IMR-90 (cell line): ENCODE results near the gene WDR6. TPM values are rescaled to one million over a fixed set of nuclear protein-coding genes. Genes with fewer than 3 reads are reported as not detected.

Source experiments
- ATAC-seq: fragments of 200-7000 bp; cut with Tn5 transposase; 2 replicates; pipeline ENCODE4 v1.9.1; 2020; ENCODE audit warnings: low read depth, mild to moderate bottlenecking, moderate library complexity
- BruUV-seq: library from RNA; stranded (reverse); fragments of 400-500 nt; replicated peaks from 2 replicates; lab custom pipeline; 2021; lab: Mats Ljungman, UMichigan
- CTCF ChIA-PET: fragments of 300-600 bp; formaldehyde crosslinking; extraction: SDS; loops from one replicate; lab custom pipeline; 2021; ENCODE audit warnings: antibody characterized with exemption; lab: Yijun Ruan, JAX
- POLR2A ChIA-PET: fragments of 300-600 bp; sonication (Branson Sonifier 250); formaldehyde crosslinking; loops from one replicate; lab custom pipeline; 2022; ENCODE audit warnings: antibody characterized with exemption; ENCODE audit not compliant: unreplicated experiment; lab: Charles Lee
- DNase-seq: peaks from one replicate; pipeline ENCODE4 v3.0.0; 2013
- H2AFZ ChIP-seq: replicated peaks from 2 replicates; pipeline ENCODE3; 2013; ENCODE audit warnings: low read length, mild to moderate bottlenecking; ENCODE audit not compliant: poor library complexity
- H2AK5ac ChIP-seq: 2 replicates; pipeline ENCODE4 v1.6.1; 2013; ENCODE audit warnings: low read depth, low read length, inconsistent platforms
- H2AK9ac ChIP-seq: replicated peaks from 2 replicates; pipeline ENCODE3; 2013; ENCODE audit warnings: mild to moderate bottlenecking, low read depth, low read length, moderate library complexity; ENCODE audit not compliant: poor library complexity
- H2BK120ac ChIP-seq: 2 replicates; pipeline ENCODE4 v1.6.1; 2013; ENCODE audit warnings: low read depth, low read length, inconsistent platforms
- H2BK15ac ChIP-seq: 3 replicates; pipeline ENCODE4 v1.6.1; 2013; ENCODE audit warnings: low read depth, low read length, inconsistent platforms
- H2BK20ac ChIP-seq: 2 replicates; pipeline ENCODE4 v1.6.1; 2013; ENCODE audit warnings: low read depth, mild to moderate bottlenecking, inconsistent platforms, low read length, moderate library complexity
- H2BK5ac ChIP-seq: 2 replicates; pipeline ENCODE4 v1.6.1; 2013; ENCODE audit warnings: mild to moderate bottlenecking, low read depth, low read length, inconsistent platforms; ENCODE audit not compliant: poor library complexity, severe bottlenecking
- H3K14ac ChIP-seq: replicated peaks from 2 replicates; pipeline ENCODE4 v1.6.1; 2013; ENCODE audit warnings: low read depth, low read length, inconsistent platforms
- H3K18ac ChIP-seq: 2 replicates; pipeline ENCODE4 v1.6.1; 2013; ENCODE audit warnings: low read depth, low read length, control low read depth
- H3K23ac ChIP-seq: 2 replicates; pipeline ENCODE4 v1.6.1; 2013; ENCODE audit warnings: low read depth, low read length, inconsistent platforms
- H3K27ac ChIP-seq: 2 replicates; pipeline ENCODE4 v1.5.1; 2013; ENCODE audit warnings: mild to moderate bottlenecking, control low read depth, low read length; ENCODE audit not compliant: insufficient read depth
- H3K27me3 ChIP-seq: 2 replicates; pipeline ENCODE4 v1.6.1; 2013; ENCODE audit warnings: low read length; ENCODE audit not compliant: control insufficient read depth, insufficient read depth
- H3K36me3 ChIP-seq: 2 replicates; pipeline ENCODE4 v1.6.1; 2013; ENCODE audit warnings: low read length, mixed read lengths; ENCODE audit not compliant: control insufficient read depth, insufficient read depth
- H3K4ac ChIP-seq: 2 replicates; pipeline ENCODE4 v1.6.1; 2013; ENCODE audit warnings: low read depth, low read length, inconsistent platforms
- H3K4me1 ChIP-seq: 2 replicates; pipeline ENCODE4 v1.6.1; 2013; ENCODE audit warnings: low read length, mixed read lengths; ENCODE audit not compliant: control insufficient read depth, insufficient read depth
- H3K4me2 ChIP-seq: 2 replicates; pipeline ENCODE4 v1.6.1; 2013; ENCODE audit warnings: low read depth, mild to moderate bottlenecking, control low read depth, low read length, moderate library complexity
- H3K4me3 ChIP-seq: 2 replicates; pipeline ENCODE4 v1.5.1; 2013; ENCODE audit warnings: low read depth, mild to moderate bottlenecking, control low read depth, low read length, moderate library complexity; ENCODE audit not compliant: insufficient read depth
- H3K56ac ChIP-seq: 2 replicates; pipeline ENCODE4 v1.6.1; 2013; ENCODE audit warnings: low read length, inconsistent platforms; ENCODE audit not compliant: insufficient read depth; ENCODE audit errors: extremely low read depth
- H3K79me1 ChIP-seq, 2 experiments: 2 replicates each; pipeline ENCODE4 v1.6.1; 2013; ENCODE audit warnings: low read length in 2 of 2, inconsistent platforms in 1 of 2, low read depth in 1 of 2
- H3K9ac ChIP-seq: 2 replicates; pipeline ENCODE4 v1.6.1; 2013; ENCODE audit warnings: low read depth, low read length, control low read depth
- H3K9me1 ChIP-seq: 2 replicates; pipeline ENCODE4 v1.6.1; 2013; ENCODE audit warnings: low read length, inconsistent platforms; ENCODE audit not compliant: insufficient read depth
- H3K9me3 ChIP-seq: 2 replicates; pipeline ENCODE4 v1.6.1; 2013; ENCODE audit warnings: low read length; ENCODE audit not compliant: control insufficient read depth, insufficient read depth
- H4K20me1 ChIP-seq: 2 replicates; pipeline ENCODE4 v1.6.1; 2013; ENCODE audit warnings: low read length, inconsistent platforms; ENCODE audit not compliant: insufficient read depth
- H4K5ac ChIP-seq: 2 replicates; pipeline ENCODE4 v1.6.1; 2013; ENCODE audit warnings: mild to moderate bottlenecking, low read depth, low read length, control low read depth
- H4K8ac ChIP-seq, 2 experiments: 2 replicates each; pipeline ENCODE4 v1.6.1; 2013; ENCODE audit warnings: low read depth in 2 of 2, low read length in 2 of 2, control low read depth in 1 of 2, inconsistent platforms in 1 of 2
- H4K91ac ChIP-seq: 2 replicates; pipeline ENCODE4 v1.6.1; 2013; ENCODE audit warnings: low read depth, low read length, inconsistent platforms; ENCODE audit not compliant: insufficient read depth
- MAFK ChIP-seq: IDR thresholded peaks from 2 replicates; pipeline ENCODE4 v1.6.1; 2012; ENCODE audit warnings: low read depth, low read length, improper control_type of control experiment
- MAZ ChIP-seq: IDR thresholded peaks from 2 replicates; pipeline ENCODE4 v1.6.1; 2012; ENCODE audit warnings: low read depth, mild to moderate bottlenecking, low read length, improper control_type of control experiment, moderate library complexity, borderline replicate concordance
- MXI1 ChIP-seq: IDR thresholded peaks from 2 replicates; pipeline ENCODE4 v1.6.1; 2012; ENCODE audit warnings: low read depth, mild to moderate bottlenecking, low read length, moderate library complexity, borderline replicate concordance
- POLR2A ChIP-seq: IDR thresholded peaks from 2 replicates; pipeline ENCODE4 v1.6.1; 2012; ENCODE audit warnings: mild to moderate bottlenecking, low read depth, low read length
- WGBS, 2 experiments: methylation state at CpG; one replicate each; pipeline versions ENCODE4 v1.1.5 to v1.1.7; 2013; ENCODE audit warnings: missing lambda C conversion rate in 2 of 2; ENCODE audit not compliant: insufficient read length in 1 of 2; ENCODE audit errors: extremely low coverage in 2 of 2; 5-methylcytosine and 5-hydroxymethylcytosine counted together
- dilution Hi-C: fragments of 300-500 bp; cut with HindIII; formaldehyde crosslinking; loops from one replicate; pipeline ENCODE4 v1.14.3; 2018; ENCODE audit warnings: low sequenced_read_pairs; ENCODE audit not compliant: unreplicated experiment
- in situ Hi-C: fragments of 300-500 bp; cut with MboI; formaldehyde crosslinking; loops from 3 replicates; pipeline ENCODE4 v1.14.3; 2019; ENCODE audit warnings: low sequenced_read_pairs, inconsistent platforms, mixed read lengths
- intact Hi-C: fragments of 100-400 bp; cut with micrococcal nuclease; formaldehyde crosslinking; loops from 2 replicates; pipeline ENCODE4 v1.10.0; 2022
- polyA plus RNA-seq, 3 experiments: library from polyadenylated mRNA; depleted of rRNA; stranded (reverse); fragments of >200 nt; gene quantifications; 2 replicates each; pipeline ENCODE4 v1.2.3, GENCODE V29; 2012; ENCODE audit warnings: low replicate concordance in 1 of 3
- total RNA-seq: library from RNA; depleted of rRNA; stranded (reverse); fragments of >200 nt; gene quantifications from 2 replicates; pipeline ENCODE4 v1.2.3, GENCODE V29; 2012

Gene WDR6
- total and polyA plus RNA-seq, 2 of the 4 experiments (the other 2 are of a cell fraction), result 60.9 to 160 TPM

DNA sequence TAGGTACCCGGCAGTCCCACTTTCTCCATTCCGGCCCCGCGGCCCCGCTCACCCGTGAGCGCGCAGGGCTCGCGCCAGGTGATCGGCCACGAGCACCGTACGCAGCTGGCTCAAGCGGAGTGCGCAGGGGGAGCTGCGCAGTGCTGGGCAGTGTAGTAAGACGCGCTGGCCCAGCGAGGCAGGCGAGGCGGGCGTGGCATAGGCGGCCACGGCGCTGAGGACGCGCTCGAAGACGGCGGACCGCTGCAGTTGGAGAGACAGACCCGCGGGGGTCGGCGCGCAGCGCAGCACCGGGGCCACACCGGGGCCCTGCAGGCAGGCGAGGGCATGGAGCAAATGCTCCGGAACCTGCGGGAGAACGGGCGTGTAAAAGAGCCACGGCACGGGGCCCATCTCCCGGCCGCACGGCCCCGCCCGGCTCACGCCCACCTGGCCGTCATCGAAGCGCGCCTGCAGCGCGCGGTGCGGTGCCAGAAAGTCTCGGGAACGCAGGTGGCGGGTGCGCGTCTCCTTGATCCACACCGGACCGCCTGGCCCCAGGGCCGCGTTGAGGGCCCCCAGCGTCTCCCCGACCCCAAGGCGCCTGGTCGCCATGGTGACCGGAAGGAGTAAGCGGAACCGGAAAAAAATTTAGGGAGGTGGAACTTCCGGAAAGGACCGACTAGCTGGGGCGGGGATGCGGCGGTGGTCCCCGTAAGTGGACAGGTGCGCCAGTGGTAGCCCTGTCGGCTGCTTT is 10.9 kb downstream of the WDR6 start, which contains the start of gene DALRD3:
Gene DALRD3 (minus strand): TSS at position 610 of the 736 bp plus-strand sequence. CDS start 16 bp downstream, at position 594.
- POLR2A ChIA-PET, result interaction anchor here (2.4 kb wide), 1 partner anchor 10 kb away, joined by 13 read pairs; the partner anchor contains the start of gene WDR6

More for the DNA sequence above, 10.9 kb downstream of the WDR6 start, which contains the start of gene DALRD3:
- peak within 1 kb of the TSS; percentile 82 for H2AK5ac ChIP-seq
- dilution Hi-C loops, result no loop called here
- peak within 1 kb of the TSS; percentile 70 to 98 for H4K8ac ChIP-seq
- H4K20me1 ChIP-seq, result peaks cover 28% of the 10 kb centered on the region
- H3K9me1 ChIP-seq, result peaks cover 9% of the 10 kb centered on the region
- H3K4me1 ChIP-seq, result peaks cover 11% of the 10 kb centered on the region
- H3K14ac ChIP-seq, result peak within 1 kb of the TSS; percentile 89
- H3K27ac ChIP-seq, result peak within 1 kb of the TSS; percentile 62
- H2BK5ac ChIP-seq, result peak within 1 kb of the TSS; percentile 74
- CTCF ChIA-PET, result interaction anchor here (0.8 kb wide), 1 partner anchor 10 kb away, joined by 3 read pairs; the partner anchor contains the start of gene WDR6
- H2BK15ac ChIP-seq, result no peak within 1 kb of the TSS
- peak within 1 kb of the TSS; percentile 95 for H3K4me3 ChIP-seq
- WGBS, 2 experiments, result 1% methylated on average over 72 of the region's 85 CpGs; no CpG with 5 or more reads in 1 of the 2 experiments
- H3K56ac ChIP-seq, result peak within 1 kb of the TSS; percentile 51; the same call in 1 of the 2 replicates
- in situ Hi-C loops, result no loop called here
- peak within 1 kb of the TSS; percentile 97 for H2AK9ac ChIP-seq
- DNase-seq (peak; percentile 51), ATAC-seq (peak; percentile 39)
- BruUV-seq, result no TSS peak
- no peak within 1 kb of the TSS; the same call in 1 of the 2 replicates for H2BK120ac ChIP-seq
- H2BK20ac ChIP-seq, result no peak within 1 kb of the TSS
- peaks cover 34% of the 10 kb centered on the region for H3K36me3 ChIP-seq
- no peaks in the 10 kb centered on the region for H3K9me3 ChIP-seq
- H3K23ac ChIP-seq, result peak within 1 kb of the TSS; percentile 58
- peaks cover 23 to 81% of the 10 kb centered on the region in 2 experiments; a peak in 3 of 4 replicates for H3K79me1 ChIP-seq
- no peaks in the 10 kb centered on the region for H3K27me3 ChIP-seq
- peak within 1 kb of the TSS; percentile 98 for H2AFZ ChIP-seq
- H4K5ac ChIP-seq, result peak within 1 kb of the TSS; percentile 74
- H3K4ac ChIP-seq, result peak within 1 kb of the TSS; percentile 90
- TF ChIP-seq MAZ (peak; percentile 29; the same call in 1 of the 2 replicates), MAFK (no peak), MXI1 (peak; percentile 93), POLR2A (peak; percentile 55)
- H3K9ac ChIP-seq, result peak within 1 kb of the TSS; percentile 50
- intact Hi-C loops, result no loop called here
- H3K4me2 ChIP-seq, result peak within 1 kb of the TSS; percentile 96
- H3K18ac ChIP-seq, result no peak within 1 kb of the TSS
- peak within 1 kb of the TSS; percentile 71 for H4K91ac ChIP-seq
